Measurements from ENCODE around the gene ENDOD1. TPM values are rescaled to one million over a fixed set of nuclear protein-coding genes. Genes with fewer than 3 reads are reported as not detected.

The ENDOD1 gene
- total RNA-seq, 3 donors from 2014 or later = 48.2 to 97.5 (median 70.9) TPM

GRCh38 chr11:95050595-95051202, 38.9 kb upstream of the ENDOD1 start:
- Histone ChIP-seq H3K36me3 (ENCODE audit: low read depth) (no peaks in the 10 kb centered on the region), H3K4me3 (no peak overlapping the region), H3K9me3 (no peaks in the 10 kb centered on the region), H3K4me1 (ENCODE audit: low read depth) (peaks cover 3% of the 10 kb centered on the region)
- ATAC-seq (no peak), DNase-seq (no peak)
- intact Hi-C loops (cut with DNase I, micrococcal nuclease) = no loop called here
- no peak for TF ChIP-seq CTCF (IDR thresholded peaks at IDR 0.05)

- TF ChIP-seq CTCF (IDR thresholded peaks at IDR 0.05) = no peak
- intact Hi-C loops (cut with DNase I, micrococcal nuclease) = no loop called here
- DNase-seq (no peak), ATAC-seq (no peak)
- no peaks in the 10 kb centered on the region for H3K36me3 ChIP-seq (ENCODE audit: low read depth)
- no peak overlapping the region for H3K4me3 ChIP-seq
- peaks cover 3% of the 10 kb centered on the region for H3K4me1 ChIP-seq (ENCODE audit: low read depth)
- H3K9me3 ChIP-seq = no peaks in the 10 kb centered on the region
Observed at GRCh38 chr11:95054356-95054755, 35.3 kb upstream of the ENDOD1 start.

GRCh38 chr11:95055283-95055897, 34.3 kb upstream of the ENDOD1 start:
- intact Hi-C loops (cut with DNase I, micrococcal nuclease) = no loop called here
- ATAC-seq (no peak), DNase-seq (no peak)
- Histone ChIP-seq H3K4me1 (ENCODE audit: low read depth) (no peaks in the 10 kb centered on the region), H3K36me3 (ENCODE audit: low read depth) (no peaks in the 10 kb centered on the region), H3K9me3 (no peaks in the 10 kb centered on the region), H3K4me3 (no peak overlapping the region)
- no peak for TF ChIP-seq CTCF (IDR thresholded peaks at IDR 0.05)

- DNase-seq (no peak), ATAC-seq (no peak)
- Histone ChIP-seq H3K9me3 (no peaks in the 10 kb centered on the region), H3K36me3 (ENCODE audit: low read depth) (no peaks in the 10 kb centered on the region), H3K4me1 (ENCODE audit: low read depth) (no peaks in the 10 kb centered on the region), H3K4me3 (no peak overlapping the region)
- intact Hi-C loops (cut with DNase I, micrococcal nuclease) = no loop called here
- no peak for TF ChIP-seq CTCF (IDR thresholded peaks at IDR 0.05)
Observed at GRCh38 chr11:95057959-95058358, 31.7 kb upstream of the ENDOD1 start.

- H3K4me3 ChIP-seq = no peak overlapping the region
- ATAC-seq = no peak
Observed at GRCh38 chr11:95058621-95059020, 31.0 kb upstream of the ENDOD1 start.

More at GRCh38 chr11:95058621-95059020, 31.0 kb upstream of the ENDOD1 start:
- TF ChIP-seq CTCF (IDR thresholded peaks at IDR 0.05) = no peak
- H3K9me3 ChIP-seq = no peaks in the 10 kb centered on the region
- H3K4me1 ChIP-seq (ENCODE audit: low read depth) = no peaks in the 10 kb centered on the region
- no peak for DNase-seq
- H3K36me3 ChIP-seq (ENCODE audit: low read depth) = no peaks in the 10 kb centered on the region
- intact Hi-C loops (cut with DNase I, micrococcal nuclease) = no loop called here
